Measurements from ENCODE around the gene KRTAP4-16.
"Not testable (repeated sequence)": the region's sequence is repeated elsewhere in the genome, so short reads cannot be mapped to it uniquely, and the experiment has no call there.

KRTAP4-16 gene

DNA sequence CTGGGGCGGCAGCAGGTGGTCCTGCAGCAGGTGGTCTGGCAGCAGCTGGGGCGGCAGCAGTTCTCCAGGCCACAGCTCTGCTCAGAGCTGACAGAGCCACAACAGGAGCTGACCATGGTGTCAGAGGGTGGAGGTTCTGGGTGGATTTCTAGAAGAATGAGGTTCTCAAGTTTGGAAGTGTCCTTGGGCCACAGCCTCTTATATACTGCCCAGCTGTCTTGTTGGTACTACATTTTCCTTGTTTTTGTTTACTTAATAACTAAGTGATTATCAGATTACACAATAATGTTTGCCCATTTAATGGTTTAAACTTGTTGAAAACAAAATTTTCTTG is 47.6 kb upstream of the KRTAP4-16 start, which contains the start of gene KRTAP4-5:
KRTAP4-5 (minus strand) TSS at position 174 of the 334 bp plus-strand sequence; CDS start at position 116, 58 bp downstream.
- Histone ChIP-seq H3K79me2 (ENCODE audit: insufficient read depth, low read length) (no peaks in the 10 kb centered on the region), H3K27ac (ENCODE audit: low read length) (no peak within 1 kb of the TSS), H2AFZ (ENCODE audit: low read depth, low read length) (no peak within 1 kb of the TSS), H3K9ac (ENCODE audit: low read depth, low read length) (no peak within 1 kb of the TSS), H3K4me2 (ENCODE audit: insufficient read depth, low read length) (no peak within 1 kb of the TSS), H3K4me1 (ENCODE audit: insufficient read depth, low read length) (no peaks in the 10 kb centered on the region), H3K36me3 (ENCODE audit: insufficient read depth, low read length) (no peaks in the 10 kb centered on the region), H3K27me3 (ENCODE audit: insufficient read depth, low read length, poor library complexity) (peaks cover 10% of the 10 kb centered on the region), H4K20me1 (ENCODE audit: insufficient read depth, low read length) (no peaks in the 10 kb centered on the region), H3K4me3 (ENCODE audit: low read depth in 1 of 2, low read length in 2 of 2) (no peak within 1 kb of the TSS), H3K9me3 (ENCODE audit: insufficient read depth, low read length, severe bottlenecking) (no peaks in the 10 kb centered on the region)
- no peak for DNase-seq
- no peak for TF ChIP-seq EZH2 (IDR thresholded peaks at IDR 0.05; ENCODE audit: borderline replicate concordance, low read depth, low read length, severe bottlenecking)
- TF ChIP-seq, protein P1, sequence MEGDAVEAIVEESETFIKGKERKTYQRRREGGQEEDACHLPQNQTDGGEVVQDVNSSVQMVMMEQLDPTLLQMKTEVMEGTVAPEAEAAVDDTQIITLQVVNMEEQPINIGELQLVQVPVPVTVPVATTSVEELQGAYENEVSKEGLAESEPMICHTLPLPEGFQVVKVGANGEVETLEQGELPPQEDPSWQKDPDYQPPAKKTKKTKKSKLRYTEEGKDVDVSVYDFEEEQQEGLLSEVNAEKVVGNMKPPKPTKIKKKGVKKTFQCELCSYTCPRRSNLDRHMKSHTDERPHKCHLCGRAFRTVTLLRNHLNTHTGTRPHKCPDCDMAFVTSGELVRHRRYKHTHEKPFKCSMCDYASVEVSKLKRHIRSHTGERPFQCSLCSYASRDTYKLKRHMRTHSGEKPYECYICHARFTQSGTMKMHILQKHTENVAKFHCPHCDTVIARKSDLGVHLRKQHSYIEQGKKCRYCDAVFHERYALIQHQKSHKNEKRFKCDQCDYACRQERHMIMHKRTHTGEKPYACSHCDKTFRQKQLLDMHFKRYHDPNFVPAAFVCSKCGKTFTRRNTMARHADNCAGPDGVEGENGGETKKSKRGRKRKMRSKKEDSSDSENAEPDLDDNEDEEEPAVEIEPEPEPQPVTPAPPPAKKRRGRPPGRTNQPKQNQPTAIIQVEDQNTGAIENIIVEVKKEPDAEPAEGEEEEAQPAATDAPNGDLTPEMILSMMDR (IDR thresholded peaks at IDR 0.05; ENCODE audit: borderline replicate concordance, extremely low read depth, low read length, poor library complexity, severe bottlenecking), result no peak
- ATAC-seq (ENCODE audit: insufficient read depth, low read depth), result no peak

DNA sequence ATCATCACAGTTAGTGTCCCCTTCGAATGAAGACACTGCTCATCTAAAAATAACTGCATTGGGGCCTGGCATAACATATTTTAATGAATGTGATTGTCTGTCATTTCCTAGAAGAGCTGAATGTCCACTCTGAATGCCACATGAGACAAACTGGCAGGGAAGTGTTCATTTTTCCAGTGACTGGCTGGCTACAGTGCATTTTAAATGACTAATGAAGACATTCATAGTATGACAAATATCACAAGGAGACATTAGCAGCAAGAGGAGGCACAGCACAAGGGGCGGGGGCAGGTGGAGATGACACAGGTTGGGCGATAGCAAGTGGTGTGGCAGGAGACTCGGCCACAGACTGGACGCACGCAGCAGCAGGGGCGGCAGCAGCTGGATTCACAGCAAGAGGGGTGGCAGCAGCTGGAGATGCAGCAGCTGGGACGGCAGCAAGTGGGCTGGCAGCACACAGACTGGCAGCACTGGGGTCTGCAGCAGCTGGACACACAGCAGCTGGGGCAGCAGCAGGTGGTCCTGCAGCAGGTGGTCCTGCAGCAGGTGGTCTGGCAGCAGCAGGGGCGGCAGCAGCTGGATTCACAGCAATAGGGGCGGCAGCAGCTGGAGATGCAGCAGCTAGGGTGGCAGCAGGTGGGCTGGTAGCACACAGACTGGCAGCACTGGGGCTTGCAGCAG is 47.1 kb upstream of the KRTAP4-16 start:
- not testable (repeated sequence) for H3K27ac ChIP-seq (ENCODE audit: low read length); H3K27me3 ChIP-seq (ENCODE audit: insufficient read depth, low read length, poor library complexity); H3K9ac ChIP-seq (ENCODE audit: low read depth, low read length); H4K20me1 ChIP-seq (ENCODE audit: insufficient read depth, low read length); DNase-seq; H2AFZ ChIP-seq (ENCODE audit: low read depth, low read length); H3K4me3 ChIP-seq (ENCODE audit: low read depth in 1 of 2, low read length in 2 of 2); H3K36me3 ChIP-seq (ENCODE audit: insufficient read depth, low read length); H3K4me1 ChIP-seq (ENCODE audit: insufficient read depth, low read length); H3K4me2 ChIP-seq (ENCODE audit: insufficient read depth, low read length); H3K9me3 ChIP-seq (ENCODE audit: insufficient read depth, low read length, severe bottlenecking); ATAC-seq (ENCODE audit: insufficient read depth, low read depth); H3K79me2 ChIP-seq (ENCODE audit: insufficient read depth, low read length)

DNA sequence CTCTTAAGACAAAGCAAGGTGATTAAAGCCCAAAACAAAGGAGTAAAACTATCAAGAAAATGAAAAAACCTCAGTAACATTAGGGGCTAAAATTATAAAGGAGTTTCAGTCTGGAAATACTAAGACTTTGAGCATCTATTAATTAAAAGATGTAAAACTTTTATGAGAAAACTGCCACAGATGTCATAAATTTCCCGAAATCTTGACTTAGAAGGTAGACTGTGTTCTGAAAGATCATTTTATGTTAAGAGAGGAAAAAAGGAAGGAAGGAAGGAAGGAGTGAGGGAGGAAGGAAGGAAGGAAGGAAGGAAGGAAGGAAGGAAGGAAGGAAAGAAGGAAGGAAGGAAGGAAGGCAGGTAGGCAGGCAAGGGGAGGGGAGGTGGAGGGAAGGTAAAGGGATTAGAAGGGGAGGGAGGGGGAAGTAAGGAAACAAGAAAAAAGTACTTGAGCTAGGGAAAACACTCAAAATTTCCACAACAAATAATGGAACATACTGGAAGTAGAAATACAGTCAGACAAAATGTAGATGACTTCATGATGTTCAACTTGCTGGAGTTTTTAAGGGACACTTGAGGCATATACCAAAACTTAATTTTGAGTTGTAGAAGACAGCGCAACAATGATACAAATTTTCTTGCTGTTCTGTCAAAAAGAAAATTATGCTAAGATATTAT is 45.7 kb upstream of the KRTAP4-16 start:
- TF ChIP-seq, protein P1 (IDR thresholded peaks at IDR 0.05; ENCODE audit: borderline replicate concordance, extremely low read depth, low read length, poor library complexity, severe bottlenecking), result no peak
- TF ChIP-seq EZH2 (IDR thresholded peaks at IDR 0.05; ENCODE audit: borderline replicate concordance, low read depth, low read length, severe bottlenecking), result no peak
- H3K27me3 ChIP-seq (ENCODE audit: insufficient read depth, low read length, poor library complexity), result peaks cover 2% of the 10 kb centered on the region
- no peaks in the 10 kb centered on the region for H3K4me1 ChIP-seq (ENCODE audit: insufficient read depth, low read length)
- H3K27ac ChIP-seq (ENCODE audit: low read length), result no peak overlapping the region
- no peaks in the 10 kb centered on the region for H4K20me1 ChIP-seq (ENCODE audit: insufficient read depth, low read length)
- H3K4me3 ChIP-seq (ENCODE audit: low read depth in 1 of 2, low read length in 2 of 2), result no peak overlapping the region
- no peak overlapping the region for H2AFZ ChIP-seq (ENCODE audit: low read depth, low read length)
- peaks cover 6% of the 10 kb centered on the region for H3K9me3 ChIP-seq (ENCODE audit: insufficient read depth, low read length, severe bottlenecking)
- no peaks in the 10 kb centered on the region for H3K79me2 ChIP-seq (ENCODE audit: insufficient read depth, low read length)
- H3K4me2 ChIP-seq (ENCODE audit: insufficient read depth, low read length), result no peak overlapping the region
- no peaks in the 10 kb centered on the region for H3K36me3 ChIP-seq (ENCODE audit: insufficient read depth, low read length)
- no peak for DNase-seq
- no peak for ATAC-seq (ENCODE audit: insufficient read depth, low read depth)
- no peak overlapping the region for H3K9ac ChIP-seq (ENCODE audit: low read depth, low read length)

DNA sequence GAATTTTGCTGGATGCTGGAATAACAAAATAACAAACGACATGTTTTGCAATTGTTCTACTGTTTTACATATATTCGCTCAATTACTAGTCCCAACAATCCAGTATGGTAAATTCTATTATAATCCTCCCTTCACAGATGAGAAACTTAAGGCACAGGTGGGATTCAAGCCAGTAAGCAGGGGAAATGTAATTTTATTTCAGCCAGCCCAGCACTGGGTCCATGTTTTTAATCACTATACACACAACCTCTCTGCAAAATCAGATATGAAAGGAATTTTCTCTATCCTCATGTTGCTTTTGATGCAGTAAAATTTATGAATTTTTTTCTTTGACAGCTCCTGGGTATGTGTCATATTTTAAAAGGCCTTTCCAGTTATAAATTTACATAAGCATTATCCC is 43.3 kb upstream of the KRTAP4-16 start:
- Histone ChIP-seq H2AFZ (ENCODE audit: low read depth, low read length) (no peak overlapping the region), H3K36me3 (ENCODE audit: insufficient read depth, low read length) (no peaks in the 10 kb centered on the region)

More for the DNA sequence above, 43.3 kb upstream of the KRTAP4-16 start:
- Histone ChIP-seq H3K79me2 (ENCODE audit: insufficient read depth, low read length) (no peaks in the 10 kb centered on the region), H3K9me3 (ENCODE audit: insufficient read depth, low read length, severe bottlenecking) (peaks cover 13% of the 10 kb centered on the region), H3K27ac (ENCODE audit: low read length) (no peak overlapping the region), H3K9ac (ENCODE audit: low read depth, low read length) (no peak overlapping the region), H3K4me2 (ENCODE audit: insufficient read depth, low read length) (no peak overlapping the region), H3K4me3 (ENCODE audit: low read depth in 1 of 2, low read length in 2 of 2) (no peak overlapping the region), H4K20me1 (ENCODE audit: insufficient read depth, low read length) (no peaks in the 10 kb centered on the region), H3K27me3 (ENCODE audit: insufficient read depth, low read length, poor library complexity) (no peaks in the 10 kb centered on the region), H3K4me1 (ENCODE audit: insufficient read depth, low read length) (no peaks in the 10 kb centered on the region)
- TF ChIP-seq, protein P1 (IDR thresholded peaks at IDR 0.05; ENCODE audit: borderline replicate concordance, extremely low read depth, low read length, poor library complexity, severe bottlenecking), result no peak
- no peak for TF ChIP-seq EZH2 (IDR thresholded peaks at IDR 0.05; ENCODE audit: borderline replicate concordance, low read depth, low read length, severe bottlenecking)
- ATAC-seq (ENCODE audit: insufficient read depth, low read depth) (no peak), DNase-seq (no peak)
